Peyer's patch (tissue), 4 donors: Measurements from ENCODE around the gene WBP1L. TPM values are rescaled to one million over a fixed set of nuclear protein-coding genes. Genes with fewer than 3 reads are reported as not detected.
A peak's percentile ranks its signal among the peaks of the same experiment; 100 is the strongest.

Source experiments
- DNase-seq, 3 donors: peaks; one replicate each; pipeline ENCODE4 v3.0.0-alpha.2; 2017 to 2019
- H3K27ac ChIP-seq, 4 donors: fragments of 200-600 bp; sonication (generic); one replicate each; pipeline ENCODE4 v1.5.1; 2016 to 2019
- H3K27me3 ChIP-seq, 2 donors: fragments of 200-600 bp; sonication (generic); one replicate each; pipeline ENCODE4 v1.5.1; 2019
- H3K36me3 ChIP-seq, 3 donors: fragments of 200-600 bp; sonication (generic); one replicate each; pipeline ENCODE4 v1.5.1; 2016 to 2019
- H3K4me1 ChIP-seq, 4 donors: fragments of 200-600 bp; sonication (generic); one replicate each; pipeline ENCODE4 v1.5.1; 2016 to 2019
- H3K4me3 ChIP-seq, 4 donors: fragments of 200-600 bp; sonication (generic); 1 replicate in 3 of 4; 2 replicates in 1 of 4; pipeline ENCODE4 v1.5.1; 2016 to 2019; ENCODE audit warnings: mild to moderate bottlenecking in 1 of 4
- H3K9me3 ChIP-seq, 4 donors: fragments of 200-600 bp; sonication (generic); one replicate each; pipeline ENCODE4 v1.5.1; 2016 to 2019; ENCODE audit warnings: mild to moderate bottlenecking in 1 of 4
- POLR2A ChIP-seq, 2 donors: fragments of 450-650 bp; IDR thresholded peaks; one replicate each; pipeline ENCODE4 v1.5.1; 2017; ENCODE audit warnings: antibody characterized with exemption in 2 of 2, mild to moderate bottlenecking in 2 of 2, moderate library complexity in 2 of 2
- total RNA-seq, 4 donors: library from RNA; depleted of rRNA; stranded (reverse); fragments of >200 nt; gene quantifications; one replicate each; pipeline ENCODE4 v1.1.0, GENCODE V29; 2016
- TF ChIP-seq, protein P1 (sequence below), 6 experiments: fragments of 450-650 bp in 4 of 6; fragments of 200-600 bp in 2 of 6; sonication (generic) in 1 of 6; IDR thresholded peaks; one replicate each; pipeline ENCODE4 v1.5.1; 2017 to 2019; ENCODE audit warnings: antibody characterized with exemption in 6 of 6, mild to moderate bottlenecking in 3 of 6, moderate library complexity in 1 of 6

The WBP1L gene
- total RNA-seq, 4 donors from 2014 or later = 38.0 to 78.3 (median 65.8) TPM

DNA sequence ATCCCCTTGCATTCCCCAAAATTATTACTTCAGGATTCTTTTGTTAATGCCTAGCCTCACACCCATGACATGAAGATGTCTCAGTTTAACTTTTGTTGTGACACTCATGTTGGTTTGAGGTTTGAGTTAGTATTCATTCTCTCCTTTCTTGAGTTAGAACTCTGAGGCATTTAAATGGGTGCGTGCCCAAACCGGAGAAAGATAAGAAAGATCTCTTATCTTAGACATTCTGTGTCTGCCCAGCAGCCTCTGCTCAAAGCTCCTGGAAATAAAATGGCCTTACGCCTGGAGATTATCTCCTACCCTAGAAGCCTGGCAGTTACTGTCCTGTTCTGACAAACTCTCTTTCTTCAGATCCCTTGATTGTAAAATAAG lies 26.3 kb downstream of the WBP1L start:
- Histone ChIP-seq H3K27ac (peak overlapping the region in 1 of 4 donors; percentile 59), H3K36me3 (no peaks in the 10 kb centered on the region), H3K9me3 (no peaks in the 10 kb centered on the region), H3K4me3 (no peak overlapping the region), H3K27me3 (no peaks in the 10 kb centered on the region), H3K4me1 (peaks cover 0 to 40% (median 0%) of the 10 kb centered on the region in 4 donors)
- TF ChIP-seq, protein P1, sequence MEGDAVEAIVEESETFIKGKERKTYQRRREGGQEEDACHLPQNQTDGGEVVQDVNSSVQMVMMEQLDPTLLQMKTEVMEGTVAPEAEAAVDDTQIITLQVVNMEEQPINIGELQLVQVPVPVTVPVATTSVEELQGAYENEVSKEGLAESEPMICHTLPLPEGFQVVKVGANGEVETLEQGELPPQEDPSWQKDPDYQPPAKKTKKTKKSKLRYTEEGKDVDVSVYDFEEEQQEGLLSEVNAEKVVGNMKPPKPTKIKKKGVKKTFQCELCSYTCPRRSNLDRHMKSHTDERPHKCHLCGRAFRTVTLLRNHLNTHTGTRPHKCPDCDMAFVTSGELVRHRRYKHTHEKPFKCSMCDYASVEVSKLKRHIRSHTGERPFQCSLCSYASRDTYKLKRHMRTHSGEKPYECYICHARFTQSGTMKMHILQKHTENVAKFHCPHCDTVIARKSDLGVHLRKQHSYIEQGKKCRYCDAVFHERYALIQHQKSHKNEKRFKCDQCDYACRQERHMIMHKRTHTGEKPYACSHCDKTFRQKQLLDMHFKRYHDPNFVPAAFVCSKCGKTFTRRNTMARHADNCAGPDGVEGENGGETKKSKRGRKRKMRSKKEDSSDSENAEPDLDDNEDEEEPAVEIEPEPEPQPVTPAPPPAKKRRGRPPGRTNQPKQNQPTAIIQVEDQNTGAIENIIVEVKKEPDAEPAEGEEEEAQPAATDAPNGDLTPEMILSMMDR (IDR thresholded peaks at IDR 0.05) = no peak
- no peak for TF ChIP-seq POLR2A (IDR thresholded peaks at IDR 0.05)
- DNase-seq = no peak

DNA sequence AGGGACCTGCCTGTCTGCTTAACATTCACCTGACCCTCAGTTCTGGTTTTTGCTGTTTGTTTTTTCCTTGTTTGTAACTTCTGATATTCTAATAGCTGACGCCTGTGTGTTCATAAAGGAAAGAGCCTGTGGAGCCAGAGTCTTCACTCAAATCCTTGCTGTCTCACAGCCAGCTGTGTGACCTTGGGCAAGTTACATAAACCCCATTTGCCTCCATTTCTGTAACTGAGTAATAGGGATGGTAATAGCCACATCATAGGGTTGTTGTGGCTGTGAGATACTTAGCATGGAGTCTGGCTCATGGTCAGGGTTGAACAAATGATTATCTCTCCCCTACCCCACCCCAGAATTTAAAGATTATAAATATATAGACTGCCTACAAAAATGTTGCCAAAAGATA lies 27.0 kb downstream of the WBP1L start:
- no peak for TF ChIP-seq POLR2A (IDR thresholded peaks at IDR 0.05)
- TF ChIP-seq, protein P1 (IDR thresholded peaks at IDR 0.05) = no peak
- H3K4me1 ChIP-seq = peaks cover 0 to 45% (median 0%) of the 10 kb centered on the region in 4 donors

GRCh38 chr10:102773320-102773719 lies 29.6 kb downstream of the WBP1L start:
- DNase-seq = no peak
- Histone ChIP-seq H3K36me3 (no peaks in the 10 kb centered on the region), H3K4me1 (peaks cover 0 to 44% (median 0%) of the 10 kb centered on the region in 4 donors), H3K9me3 (no peaks in the 10 kb centered on the region), H3K4me3 (no peak overlapping the region), H3K27me3 (no peaks in the 10 kb centered on the region), H3K27ac (peak overlapping the region in 2 of 4 donors; percentile 63 to 96)
- TF ChIP-seq, protein P1 (IDR thresholded peaks at IDR 0.05) = no peak
- TF ChIP-seq POLR2A (IDR thresholded peaks at IDR 0.05) = no peak

More for the DNA sequence above, 27.0 kb downstream of the WBP1L start:
- no peaks in the 10 kb centered on the region for H3K27me3 ChIP-seq
- H3K4me3 ChIP-seq = no peak overlapping the region
- H3K36me3 ChIP-seq = no peaks in the 10 kb centered on the region
- no peak overlapping the region for H3K27ac ChIP-seq
- H3K9me3 ChIP-seq = no peaks in the 10 kb centered on the region
- no peak for DNase-seq

GRCh38 chr10:102773986-102774385 lies 30.2 kb downstream of the WBP1L start:
- H3K36me3 ChIP-seq = no peaks in the 10 kb centered on the region
- peak overlapping the region; percentile 41 to 96 (median 54) for H3K27ac ChIP-seq
- H3K27me3 ChIP-seq = no peaks in the 10 kb centered on the region
- no peak overlapping the region for H3K4me3 ChIP-seq
- H3K9me3 ChIP-seq = no peaks in the 10 kb centered on the region
- TF ChIP-seq POLR2A (IDR thresholded peaks at IDR 0.05) = no peak
- DNase-seq = no peak
- peaks cover 0 to 50% (median 0%) of the 10 kb centered on the region in 4 donors for H3K4me1 ChIP-seq

DNA sequence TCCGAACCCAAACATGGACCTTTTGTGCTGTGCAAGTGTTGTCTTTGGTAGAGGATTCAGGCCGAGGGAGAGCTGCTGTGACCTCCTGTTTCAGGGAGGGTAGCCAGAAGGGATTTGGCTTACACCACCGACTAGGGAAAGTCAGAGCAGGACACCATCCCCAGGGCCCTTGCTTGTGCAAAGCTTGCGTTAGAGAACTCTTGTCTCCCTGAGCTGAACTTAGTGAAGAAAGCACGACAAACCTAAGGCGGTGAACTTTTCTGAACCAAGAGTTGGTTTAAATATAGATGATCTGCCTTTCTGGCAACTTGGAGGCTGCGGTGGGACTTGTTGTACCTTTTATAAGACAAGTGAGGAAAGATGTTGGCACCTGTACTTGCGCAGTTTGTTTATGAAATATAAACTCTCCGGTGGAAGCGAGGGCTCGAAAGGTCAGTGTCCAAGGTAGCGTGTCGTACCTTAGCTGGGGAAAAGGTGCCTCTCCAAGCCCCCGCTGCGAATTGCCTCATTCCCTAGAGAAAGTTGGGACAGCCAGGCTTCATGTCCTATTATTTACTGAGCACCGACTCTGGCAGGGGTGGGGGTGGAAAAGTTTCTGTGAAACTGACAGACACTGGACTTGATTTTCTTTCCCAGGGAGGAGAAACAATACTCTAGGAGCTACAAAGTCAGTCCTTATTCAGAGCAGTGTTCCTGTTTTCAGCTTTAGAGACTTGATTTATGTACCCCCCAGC lies 31.6 kb downstream of the WBP1L start:
- Histone ChIP-seq H3K27me3 (no peaks in the 10 kb centered on the region), H3K4me1 (peaks cover 0 to 50% (median 0%) of the 10 kb centered on the region in 4 donors), H3K9me3 (no peaks in the 10 kb centered on the region), H3K4me3 (peak overlapping the region in 2 of 4 donors; percentile 31 to 42), H3K27ac (peak overlapping the region; percentile 63 to 96 (median 76)), H3K36me3 (no peaks in the 10 kb centered on the region)
- TF ChIP-seq POLR2A (IDR thresholded peaks at IDR 0.05) = no peak
- TF ChIP-seq, protein P1 (IDR thresholded peaks at IDR 0.05) = no peak
- no peak for DNase-seq

DNA sequence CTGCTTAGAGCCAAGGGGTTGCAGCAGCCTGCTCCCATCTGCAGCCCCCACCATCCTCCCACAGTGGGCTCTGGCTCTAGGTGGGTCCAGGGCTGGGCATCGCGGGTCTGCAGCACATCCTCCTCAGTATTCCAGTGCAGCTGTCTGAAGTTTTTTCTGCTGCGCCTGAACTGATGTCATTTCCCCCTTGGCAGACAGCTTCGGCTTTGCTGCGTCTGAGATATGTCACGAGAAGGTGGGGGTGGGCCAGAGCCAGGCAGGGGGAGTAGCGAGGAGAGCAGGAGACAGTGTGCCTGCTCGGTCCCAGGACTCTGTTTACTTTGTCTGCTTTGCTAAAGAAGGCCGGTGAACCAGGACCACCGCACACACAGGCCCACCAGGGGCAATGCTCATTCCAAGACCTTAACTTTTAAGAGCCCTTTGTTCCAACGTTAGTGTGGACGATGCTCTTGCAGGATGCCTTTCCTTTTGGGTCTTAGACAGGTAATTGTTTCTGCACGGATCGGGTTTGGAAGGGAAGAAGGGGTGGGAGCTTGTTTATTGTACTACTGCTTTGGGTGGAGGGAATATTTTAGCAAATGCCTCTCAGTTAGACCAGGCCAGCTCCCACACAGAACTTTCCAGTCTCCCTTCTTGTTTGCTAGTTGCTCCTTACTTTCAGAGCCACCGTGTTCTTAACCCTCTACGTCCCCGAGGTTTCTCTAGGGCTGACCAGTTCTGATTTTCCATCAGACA lies 32.4 kb downstream of the WBP1L start:
- H3K9me3 ChIP-seq = no peaks in the 10 kb centered on the region
- no peaks in the 10 kb centered on the region for H3K27me3 ChIP-seq
- peak overlapping the region; percentile 63 to 96 (median 76) for H3K27ac ChIP-seq
- peaks cover 0 to 50% (median 0%) of the 10 kb centered on the region in 4 donors for H3K4me1 ChIP-seq
- H3K4me3 ChIP-seq = peak overlapping the region in 3 of 4 donors; percentile 1 to 42 (median 31)
- peak in 2 of 3 donors; percentile 22 to 72 for DNase-seq
- TF ChIP-seq, protein P1 (IDR thresholded peaks at IDR 0.05) = no peak
- peak in 1 of 2 donors; percentile 26 for TF ChIP-seq POLR2A (IDR thresholded peaks at IDR 0.05)
- H3K36me3 ChIP-seq = no peaks in the 10 kb centered on the region
